ENCODE data around the gene RASA2.

Gene RASA2

GRCh38 chr3:141455603-141456300 is 31.1 kb upstream of the RASA2 start:
- Histone ChIP-seq H3K27me3 (no peaks in the 10 kb centered on the region), H3K27ac (no peak overlapping the region), H3K9me3 (no peaks in the 10 kb centered on the region), H4K20me1 (no peaks in the 10 kb centered on the region), H3K4me3 (no peak overlapping the region), H3K4me2 (no peak overlapping the region), H3K9ac (no peak overlapping the region), H3K36me3 (no peaks in the 10 kb centered on the region), H3K4me1 (no peaks in the 10 kb centered on the region; the same call in 1 of the 2 replicates)
- no peak for TF ChIP-seq Cebpa-rat (IDR thresholded peaks at IDR 0.05)

GRCh38 chr3:141456301-141456625 is 30.6 kb upstream of the RASA2 start:
- no peaks in the 10 kb centered on the region for H4K20me1 ChIP-seq
- H3K4me2 ChIP-seq, result no peak overlapping the region
- H3K4me1 ChIP-seq, result no peaks in the 10 kb centered on the region; the same call in 1 of the 2 replicates
- no peak overlapping the region for H3K4me3 ChIP-seq
- no peaks in the 10 kb centered on the region for H3K9me3 ChIP-seq
- no peak for TF ChIP-seq Cebpa-rat (IDR thresholded peaks at IDR 0.05)
- no peaks in the 10 kb centered on the region for H3K27me3 ChIP-seq
- H3K36me3 ChIP-seq, result no peaks in the 10 kb centered on the region
- H3K27ac ChIP-seq, result no peak overlapping the region
- H3K9ac ChIP-seq, result no peak overlapping the region

DNA sequence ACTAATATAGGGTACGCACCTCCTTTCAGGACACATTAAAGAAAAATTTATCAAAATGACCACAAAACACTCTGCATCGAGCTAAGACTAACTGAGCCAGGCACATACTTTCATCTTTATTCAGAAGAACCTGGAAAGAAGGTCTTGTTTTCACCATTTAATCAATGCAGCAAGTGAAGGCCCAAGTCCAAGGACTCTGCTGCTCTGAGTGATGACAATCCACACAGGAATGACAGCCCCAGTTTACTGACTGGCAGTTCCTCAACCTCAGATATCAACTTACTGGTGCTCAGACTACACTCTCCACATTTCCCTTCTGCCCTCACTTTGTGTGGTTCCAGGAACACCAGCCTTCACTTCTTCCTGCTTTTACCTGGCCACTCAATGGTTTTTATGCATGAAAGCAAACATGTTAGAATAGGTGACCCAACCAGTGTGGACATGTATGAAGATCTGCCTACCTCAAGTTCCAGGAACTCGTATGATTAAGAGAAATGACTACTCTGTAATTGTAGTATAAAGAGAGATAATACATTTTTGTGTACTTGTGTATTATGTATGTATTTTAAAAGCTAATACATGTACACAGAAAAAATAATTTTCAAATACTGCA is 29.1 kb upstream of the RASA2 start:
- Histone ChIP-seq H3K4me3 (no peak overlapping the region), H3K9me3 (no peaks in the 10 kb centered on the region), H3K36me3 (no peaks in the 10 kb centered on the region), H3K27ac (no peak overlapping the region), H3K27me3 (no peaks in the 10 kb centered on the region), H3K9ac (no peak overlapping the region), H4K20me1 (no peaks in the 10 kb centered on the region), H3K4me2 (no peak overlapping the region), H3K4me1 (no peaks in the 10 kb centered on the region)
- no peak for TF ChIP-seq Cebpa-rat (IDR thresholded peaks at IDR 0.05)

- no peak for TF ChIP-seq Cebpa-rat (IDR thresholded peaks at IDR 0.05)
- Histone ChIP-seq H3K36me3 (no peaks in the 10 kb centered on the region), H3K27ac (no peak overlapping the region), H3K4me1 (no peaks in the 10 kb centered on the region), H3K27me3 (no peaks in the 10 kb centered on the region), H3K9ac (no peak overlapping the region), H3K4me3 (no peak overlapping the region), H3K4me2 (no peak overlapping the region), H3K9me3 (peaks cover 8% of the 10 kb centered on the region), H4K20me1 (no peaks in the 10 kb centered on the region)
Measured at GRCh38 chr3:141459008-141459407, 27.8 kb upstream of the RASA2 start.

GRCh38 chr3:141460097-141460704 is 26.6 kb upstream of the RASA2 start:
- Histone ChIP-seq H3K9me3 (peaks cover 18% of the 10 kb centered on the region), H3K4me2 (no peak overlapping the region), H3K4me1 (no peaks in the 10 kb centered on the region), H3K9ac (no peak overlapping the region), H3K4me3 (no peak overlapping the region), H4K20me1 (no peaks in the 10 kb centered on the region), H3K36me3 (no peaks in the 10 kb centered on the region), H3K27ac (no peak overlapping the region), H3K27me3 (no peaks in the 10 kb centered on the region)
- TF ChIP-seq Cebpa-rat (IDR thresholded peaks at IDR 0.05), result no peak

DNA sequence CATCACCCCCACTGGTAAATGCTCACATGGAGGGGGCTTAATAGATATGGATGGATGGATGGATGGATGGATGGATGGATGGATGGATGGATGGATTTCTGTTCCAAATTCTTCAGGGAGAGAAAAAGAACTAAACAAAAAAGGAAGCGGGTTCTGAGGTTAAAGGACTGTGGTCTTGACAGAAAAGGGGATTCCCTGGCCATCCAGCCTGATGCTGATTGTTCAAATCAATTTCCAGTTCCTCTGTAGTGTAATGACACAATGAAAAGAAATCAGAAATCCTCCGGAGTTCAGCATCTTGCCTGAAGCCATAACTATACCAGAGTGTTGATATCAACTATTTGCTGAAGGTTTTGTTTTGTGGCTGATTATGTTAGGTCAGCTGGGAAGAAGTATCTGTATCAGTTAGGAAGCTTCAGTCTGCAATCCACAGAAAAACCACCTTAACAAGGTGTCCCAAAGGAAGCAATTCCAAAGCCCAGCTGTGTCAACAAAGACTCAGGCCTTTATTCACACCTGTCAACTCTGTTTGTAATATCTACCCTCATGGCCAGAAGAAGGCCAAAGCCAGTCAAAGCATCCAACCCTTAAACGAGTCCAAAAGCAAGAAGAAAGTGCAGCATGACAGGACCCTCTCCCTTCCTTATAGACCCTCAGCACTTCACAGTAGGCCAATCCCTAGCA is 24.5 kb upstream of the RASA2 start:
- Histone ChIP-seq H3K4me2 (no peak overlapping the region), H3K36me3 (no peaks in the 10 kb centered on the region), H3K4me1 (no peaks in the 10 kb centered on the region), H4K20me1 (no peaks in the 10 kb centered on the region), H3K9ac (no peak overlapping the region), H3K9me3 (peaks cover 18% of the 10 kb centered on the region), H3K27ac (no peak overlapping the region), H3K4me3 (no peak overlapping the region), H3K27me3 (no peaks in the 10 kb centered on the region)
- no peak for TF ChIP-seq Cebpa-rat (IDR thresholded peaks at IDR 0.05)

- Histone ChIP-seq H3K4me2 (no peak overlapping the region), H3K9ac (no peak overlapping the region), H3K27me3 (no peaks in the 10 kb centered on the region), H3K4me1 (no peaks in the 10 kb centered on the region), H3K27ac (no peak overlapping the region), H3K9me3 (peaks cover 18% of the 10 kb centered on the region), H4K20me1 (no peaks in the 10 kb centered on the region), H3K36me3 (no peaks in the 10 kb centered on the region), H3K4me3 (no peak overlapping the region)
- no peak for TF ChIP-seq Cebpa-rat (IDR thresholded peaks at IDR 0.05)
Measured at GRCh38 chr3:141465221-141465620, 21.6 kb upstream of the RASA2 start.

DNA sequence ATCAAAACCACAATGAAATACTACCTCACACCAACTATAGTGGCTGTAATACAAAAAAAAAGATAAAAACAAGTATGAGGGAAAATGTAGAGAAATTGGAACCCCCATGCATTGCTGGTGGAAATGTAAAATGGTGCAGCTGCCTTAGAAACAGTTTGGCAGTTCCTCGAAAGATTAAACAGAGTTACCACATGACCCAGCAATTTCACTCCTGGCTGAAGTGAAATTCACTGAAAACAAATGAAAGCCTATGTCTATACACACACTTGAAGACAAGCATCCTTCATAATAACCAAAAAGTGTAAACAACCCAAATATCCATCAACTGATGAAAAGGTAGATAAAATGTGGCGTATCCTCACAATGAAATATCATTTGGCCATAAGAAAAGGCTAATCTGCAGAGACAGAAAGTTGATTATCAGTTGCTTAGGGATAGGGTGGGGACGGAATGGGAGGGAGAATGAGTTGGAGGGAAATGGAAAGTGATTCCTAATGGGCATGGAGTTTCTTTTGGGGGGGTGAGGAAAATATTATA is 20.1 kb upstream of the RASA2 start:
- Histone ChIP-seq H3K27me3 (no peaks in the 10 kb centered on the region), H3K4me3 (no peak overlapping the region), H3K4me2 (no peak overlapping the region), H3K9me3 (peaks cover 20% of the 10 kb centered on the region), H3K27ac (no peak overlapping the region), H3K4me1 (peaks cover 4% of the 10 kb centered on the region; the same call in 1 of the 2 replicates), H3K9ac (no peak overlapping the region), H3K36me3 (no peaks in the 10 kb centered on the region), H4K20me1 (no peaks in the 10 kb centered on the region)
- TF ChIP-seq Cebpa-rat (IDR thresholded peaks at IDR 0.05), result no peak

DNA sequence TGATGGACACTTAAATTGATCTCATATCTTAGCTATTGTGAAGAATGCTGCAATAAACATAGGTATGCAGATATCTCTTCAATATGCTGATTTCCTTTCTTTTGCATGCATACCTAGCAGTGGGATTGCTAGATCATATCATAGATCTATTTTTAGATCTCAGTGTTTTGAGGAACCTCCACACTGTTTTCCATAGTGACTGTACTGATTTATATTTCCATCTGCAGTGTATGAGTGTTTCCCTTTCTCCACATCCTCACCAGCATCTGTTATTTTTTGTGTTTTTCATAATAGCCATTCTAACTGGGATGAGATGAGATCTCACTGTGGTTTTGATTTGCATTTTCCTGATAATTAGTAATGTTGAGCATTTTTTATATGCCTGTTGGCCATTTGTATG is 17.1 kb upstream of the RASA2 start:
- TF ChIP-seq Cebpa-rat (IDR thresholded peaks at IDR 0.05), result no peak
- H4K20me1 ChIP-seq, result no peaks in the 10 kb centered on the region

GRCh38 chr3:141471160-141471559 is 15.7 kb upstream of the RASA2 start:
- Histone ChIP-seq H3K27me3 (no peaks in the 10 kb centered on the region), H3K9me3 (peaks cover 5% of the 10 kb centered on the region; the same call in 1 of the 2 replicates), H4K20me1 (no peaks in the 10 kb centered on the region), H3K4me1 (peaks cover 13% of the 10 kb centered on the region), H3K4me2 (no peak overlapping the region), H3K27ac (no peak overlapping the region), H3K4me3 (no peak overlapping the region), H3K9ac (no peak overlapping the region), H3K36me3 (no peaks in the 10 kb centered on the region)
- no peak for TF ChIP-seq Cebpa-rat (IDR thresholded peaks at IDR 0.05)

More for the DNA sequence above, 17.1 kb upstream of the RASA2 start:
- no peak overlapping the region for H3K9ac ChIP-seq
- no peak overlapping the region for H3K4me2 ChIP-seq
- H3K4me1 ChIP-seq, result peaks cover 4% of the 10 kb centered on the region; the same call in 1 of the 2 replicates
- no peak overlapping the region for H3K4me3 ChIP-seq
- no peaks in the 10 kb centered on the region for H3K36me3 ChIP-seq
- no peaks in the 10 kb centered on the region for H3K27me3 ChIP-seq
- H3K9me3 ChIP-seq, result peaks cover 7% of the 10 kb centered on the region
- H3K27ac ChIP-seq, result no peak overlapping the region
